Measurements from ENCODE around the gene POLE.
A peak's percentile ranks its signal among the peaks of the same experiment; 100 is the strongest.

- TF ChIP-seq, protein P1, sequence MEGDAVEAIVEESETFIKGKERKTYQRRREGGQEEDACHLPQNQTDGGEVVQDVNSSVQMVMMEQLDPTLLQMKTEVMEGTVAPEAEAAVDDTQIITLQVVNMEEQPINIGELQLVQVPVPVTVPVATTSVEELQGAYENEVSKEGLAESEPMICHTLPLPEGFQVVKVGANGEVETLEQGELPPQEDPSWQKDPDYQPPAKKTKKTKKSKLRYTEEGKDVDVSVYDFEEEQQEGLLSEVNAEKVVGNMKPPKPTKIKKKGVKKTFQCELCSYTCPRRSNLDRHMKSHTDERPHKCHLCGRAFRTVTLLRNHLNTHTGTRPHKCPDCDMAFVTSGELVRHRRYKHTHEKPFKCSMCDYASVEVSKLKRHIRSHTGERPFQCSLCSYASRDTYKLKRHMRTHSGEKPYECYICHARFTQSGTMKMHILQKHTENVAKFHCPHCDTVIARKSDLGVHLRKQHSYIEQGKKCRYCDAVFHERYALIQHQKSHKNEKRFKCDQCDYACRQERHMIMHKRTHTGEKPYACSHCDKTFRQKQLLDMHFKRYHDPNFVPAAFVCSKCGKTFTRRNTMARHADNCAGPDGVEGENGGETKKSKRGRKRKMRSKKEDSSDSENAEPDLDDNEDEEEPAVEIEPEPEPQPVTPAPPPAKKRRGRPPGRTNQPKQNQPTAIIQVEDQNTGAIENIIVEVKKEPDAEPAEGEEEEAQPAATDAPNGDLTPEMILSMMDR (conservative IDR thresholded peaks at IDR 0.05; ENCODE audit: low read length), result 0 out of 2 replicates have a peak, but pooled peaks have one; percentile 18
- no peak for TF ChIP-seq EZH2phosphoT487 (IDR thresholded peaks at IDR 0.05; ENCODE audit: borderline replicate concordance, low read depth, low read length)
Observed at GRCh38 chr12:132657004-132657727, 30.0 kb downstream of the POLE start.
